Testis (tissue), 3 donors: ENCODE measurements around the gene AGBL1. TPM values are rescaled to one million over a fixed set of nuclear protein-coding genes. Genes with fewer than 3 reads are reported as not detected.

Source experiments
- DNase-seq: peaks from one replicate; pipeline ENCODE4 v3.0.0-alpha.2; 2019
- H3K27ac ChIP-seq, 2 donors: fragments of 200-600 bp; sonication (generic); one replicate each; pipeline ENCODE4 v1.5.1; 2019
- H3K27me3 ChIP-seq: fragments of 200-600 bp; sonication (generic); one replicate; pipeline ENCODE4 v1.5.1; 2019
- H3K36me3 ChIP-seq: fragments of 200-600 bp; sonication (generic); one replicate; pipeline ENCODE4 v1.5.1; 2017; ENCODE audit warnings: low read depth; ENCODE audit errors: missing control alignments
- H3K4me1 ChIP-seq: fragments of 200-600 bp; sonication (generic); one replicate; pipeline ENCODE4 v1.5.1; 2019
- H3K4me3 ChIP-seq, 2 donors: fragments of 200-600 bp; sonication (generic); one replicate each; pipeline ENCODE4 v1.5.1; 2017 to 2019
- H3K9me3 ChIP-seq: fragments of 200-600 bp; sonication (generic); one replicate; pipeline ENCODE4 v1.5.1; 2017
- POLR2A ChIP-seq: fragments of 450-650 bp; IDR thresholded peaks from one replicate; pipeline ENCODE4 v1.6.1; 2017; ENCODE audit warnings: antibody characterized with exemption, mild to moderate bottlenecking, moderate library complexity
- WGBS, 2 donors: methylation state at CpG; one replicate each; pipeline ENCODE4 v1.1.5; 2018; 5-methylcytosine and 5-hydroxymethylcytosine counted together
- intact Hi-C: fragments of 100-400 bp; cut with DNase I; formaldehyde crosslinking; loops from one replicate; pipeline ENCODE4 v1.15.1; 2023; ENCODE audit warnings: low total_unique reads
- polyA plus RNA-seq: library from polyadenylated mRNA; stranded (reverse); fragments of 350-450 nt; fragmentation: Illumina TruSeq; extraction: RNeasy Lipid Tissue Mini Kit (QIAGEN cat#74804); gene quantifications from one replicate; pipeline ENCODE4 v1.2.3, GENCODE V29; 2014; ENCODE audit warnings: low read depth, low replicate concordance; ENCODE audit not compliant: insufficient read depth
- total RNA-seq, 2 donors: library from RNA; depleted of rRNA; stranded (reverse); fragments of >200 nt; gene quantifications; one replicate each; pipeline ENCODE4 v1.2.3, GENCODE V29; 2016
- TF ChIP-seq, protein P1 (sequence below), 3 experiments: fragments of 450-650 bp in 2 of 3; fragments of 200-600 bp in 1 of 3; sonication (generic) in 1 of 3; IDR thresholded peaks; one replicate each; pipeline ENCODE4 v1.5.1; 2016 to 2019; ENCODE audit warnings: antibody characterized with exemption in 3 of 3, mild to moderate bottlenecking in 2 of 3, moderate library complexity in 1 of 3

AGBL1 gene
- total and polyA plus RNA-seq, 3 donors from 2014 or later, result 0.37 to 0.94 (median 0.70) TPM

DNA sequence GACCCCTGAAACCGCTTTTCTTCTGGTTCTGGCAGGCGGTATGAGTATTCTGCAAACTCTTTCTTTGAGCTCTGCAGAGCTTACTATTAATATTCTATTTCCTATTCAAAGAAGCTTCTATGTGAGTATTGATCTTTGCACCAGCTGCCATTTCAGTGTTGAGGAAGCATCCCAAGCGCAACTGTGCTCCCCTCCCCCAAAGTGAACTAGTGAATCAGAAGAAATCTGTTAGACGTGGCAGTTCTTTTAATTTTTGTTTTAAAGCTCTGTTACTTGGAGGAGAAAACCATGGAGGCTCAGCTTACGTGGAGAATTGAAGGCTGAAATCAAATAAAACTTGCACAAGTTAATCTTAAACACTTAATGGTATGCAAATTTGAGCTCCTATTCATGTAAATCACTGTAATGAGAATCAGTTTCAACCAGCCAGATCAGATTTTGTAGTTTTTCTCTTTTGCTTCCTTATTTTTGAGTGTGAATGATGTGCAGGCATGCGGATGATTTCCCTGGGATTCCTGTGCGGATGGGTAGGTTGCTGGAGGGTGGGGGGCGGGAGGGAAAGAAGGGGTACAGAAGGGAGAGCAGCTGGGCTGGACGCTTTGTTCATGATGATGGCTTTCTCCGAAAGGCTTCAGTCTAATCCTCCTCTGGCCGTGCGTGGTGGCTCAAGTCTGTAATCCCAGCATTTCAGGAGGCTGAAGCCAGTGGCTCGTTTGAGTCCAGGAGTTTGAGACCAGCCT is 16.1 kb upstream of the AGBL1 start:
- no peak overlapping the region for H3K27ac ChIP-seq
- TF ChIP-seq POLR2A, result no peak
- TF ChIP-seq, protein P1, sequence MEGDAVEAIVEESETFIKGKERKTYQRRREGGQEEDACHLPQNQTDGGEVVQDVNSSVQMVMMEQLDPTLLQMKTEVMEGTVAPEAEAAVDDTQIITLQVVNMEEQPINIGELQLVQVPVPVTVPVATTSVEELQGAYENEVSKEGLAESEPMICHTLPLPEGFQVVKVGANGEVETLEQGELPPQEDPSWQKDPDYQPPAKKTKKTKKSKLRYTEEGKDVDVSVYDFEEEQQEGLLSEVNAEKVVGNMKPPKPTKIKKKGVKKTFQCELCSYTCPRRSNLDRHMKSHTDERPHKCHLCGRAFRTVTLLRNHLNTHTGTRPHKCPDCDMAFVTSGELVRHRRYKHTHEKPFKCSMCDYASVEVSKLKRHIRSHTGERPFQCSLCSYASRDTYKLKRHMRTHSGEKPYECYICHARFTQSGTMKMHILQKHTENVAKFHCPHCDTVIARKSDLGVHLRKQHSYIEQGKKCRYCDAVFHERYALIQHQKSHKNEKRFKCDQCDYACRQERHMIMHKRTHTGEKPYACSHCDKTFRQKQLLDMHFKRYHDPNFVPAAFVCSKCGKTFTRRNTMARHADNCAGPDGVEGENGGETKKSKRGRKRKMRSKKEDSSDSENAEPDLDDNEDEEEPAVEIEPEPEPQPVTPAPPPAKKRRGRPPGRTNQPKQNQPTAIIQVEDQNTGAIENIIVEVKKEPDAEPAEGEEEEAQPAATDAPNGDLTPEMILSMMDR (IDR thresholded peaks at IDR 0.05), result no peak
- no peaks in the 10 kb centered on the region for H3K4me1 ChIP-seq
- no peaks in the 10 kb centered on the region for H3K27me3 ChIP-seq
- 69 to 74% methylated on average over 13 of the region's 13 CpGs for WGBS, 2 donors
- H3K36me3 ChIP-seq, result no peaks in the 10 kb centered on the region
- intact Hi-C loops, result no loop called here
- no peak for DNase-seq
- H3K4me3 ChIP-seq, result no peak overlapping the region
- no peaks in the 10 kb centered on the region for H3K9me3 ChIP-seq

DNA sequence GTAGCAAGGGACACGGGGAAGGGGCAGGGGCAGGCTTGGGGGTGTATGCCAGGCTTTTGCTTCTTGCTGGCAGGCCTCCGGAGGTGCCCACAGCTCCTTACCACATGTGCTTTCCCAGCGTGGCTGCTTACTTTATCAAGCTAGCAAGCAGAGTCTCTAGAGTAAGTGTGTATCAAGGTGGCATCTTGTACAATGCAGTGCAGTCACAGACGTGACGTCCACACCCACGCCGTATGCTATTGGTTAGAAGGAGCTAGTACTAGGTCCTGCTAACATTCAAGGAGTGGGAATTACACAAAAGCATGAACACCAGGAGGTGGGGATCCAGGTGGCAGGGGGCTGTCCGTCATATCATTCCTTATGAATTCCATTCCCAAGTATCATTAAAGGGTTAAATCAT is 15.3 kb upstream of the AGBL1 start:
- no peaks in the 10 kb centered on the region for H3K9me3 ChIP-seq
- WGBS, 2 donors, result 80 to 90% methylated on average over 8 of the region's 8 CpGs
- intact Hi-C loops, result no loop called here
- H3K4me3 ChIP-seq, result no peak overlapping the region
- no peak for DNase-seq
- no peak for TF ChIP-seq POLR2A
- TF ChIP-seq, protein P1 (IDR thresholded peaks at IDR 0.05), result no peak
- H3K36me3 ChIP-seq, result no peaks in the 10 kb centered on the region
- H3K27ac ChIP-seq, result no peak overlapping the region
- H3K27me3 ChIP-seq, result no peaks in the 10 kb centered on the region
- H3K4me1 ChIP-seq, result no peaks in the 10 kb centered on the region

DNA sequence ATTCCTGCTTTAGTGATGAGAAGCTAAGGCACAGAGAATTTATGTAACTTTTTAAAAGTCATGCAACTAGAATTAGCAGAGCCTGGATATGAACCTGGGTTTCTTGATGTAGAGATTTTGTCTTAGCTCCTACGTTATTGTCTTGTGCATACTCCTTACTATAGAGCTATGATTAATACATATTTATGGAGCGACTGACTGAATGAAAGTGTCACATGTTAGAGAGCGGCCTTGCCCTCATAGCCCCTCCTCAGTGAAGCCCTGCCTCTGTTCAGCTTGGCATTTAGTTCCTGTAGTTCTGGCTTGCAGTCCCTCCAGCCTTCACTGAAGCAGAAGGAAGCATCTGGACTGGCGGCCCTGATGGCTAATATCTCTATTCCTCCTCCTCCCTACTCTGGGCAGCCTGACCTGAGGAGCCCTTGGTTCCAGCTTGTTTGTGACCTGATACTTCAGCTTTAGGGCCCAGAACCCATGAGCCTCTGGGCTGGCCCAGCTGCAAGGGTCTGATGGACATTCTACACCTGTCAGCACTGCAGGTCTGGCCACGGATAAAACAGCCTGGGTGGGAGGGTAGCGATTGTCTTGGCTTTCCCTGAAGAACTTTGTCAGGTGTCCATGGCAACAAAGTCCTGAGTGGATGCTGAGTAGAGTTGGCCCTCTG is 13.4 kb upstream of the AGBL1 start:
- Histone ChIP-seq H3K4me3 (no peak overlapping the region), H3K27ac (no peak overlapping the region), H3K9me3 (no peaks in the 10 kb centered on the region), H3K4me1 (no peaks in the 10 kb centered on the region), H3K36me3 (no peaks in the 10 kb centered on the region), H3K27me3 (no peaks in the 10 kb centered on the region)
- DNase-seq, result no peak
- no peak for TF ChIP-seq POLR2A
- TF ChIP-seq, protein P1 (IDR thresholded peaks at IDR 0.05), result no peak
- intact Hi-C loops, result no loop called here
- 85 to 88% methylated on average over 5 to 6 of the region's 6 CpGs for WGBS, 2 donors

DNA sequence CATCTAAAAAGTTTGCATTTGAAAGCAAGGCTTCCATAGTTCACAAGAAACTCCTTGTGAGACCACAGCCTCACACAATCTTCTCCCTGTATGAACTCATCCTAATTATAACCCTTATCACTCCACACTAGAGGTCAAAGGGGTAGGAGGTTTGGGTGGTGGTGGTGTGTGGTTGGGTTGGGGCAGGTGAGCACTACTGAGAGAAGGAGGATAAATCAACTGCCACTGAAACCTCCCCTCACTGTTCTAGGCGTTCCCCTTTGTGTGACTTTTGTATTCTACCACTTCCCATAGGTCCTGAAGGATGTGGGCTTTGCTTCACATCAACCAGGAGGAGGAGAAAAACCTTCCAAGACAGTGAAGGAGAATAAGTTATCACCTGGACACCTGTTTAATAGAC is 6.4 kb upstream of the AGBL1 start:
- DNase-seq, result no peak
- Histone ChIP-seq H3K4me1 (no peaks in the 10 kb centered on the region), H3K27me3 (no peaks in the 10 kb centered on the region), H3K27ac (no peak overlapping the region), H3K36me3 (no peaks in the 10 kb centered on the region), H3K4me3 (no peak overlapping the region), H3K9me3 (no peaks in the 10 kb centered on the region)
- 61 to 71% methylated on average over 1 of the region's 1 CpG for WGBS, 2 donors
- intact Hi-C loops, result no loop called here
- no peak for TF ChIP-seq POLR2A
- TF ChIP-seq, protein P1 (IDR thresholded peaks at IDR 0.05), result no peak

DNA sequence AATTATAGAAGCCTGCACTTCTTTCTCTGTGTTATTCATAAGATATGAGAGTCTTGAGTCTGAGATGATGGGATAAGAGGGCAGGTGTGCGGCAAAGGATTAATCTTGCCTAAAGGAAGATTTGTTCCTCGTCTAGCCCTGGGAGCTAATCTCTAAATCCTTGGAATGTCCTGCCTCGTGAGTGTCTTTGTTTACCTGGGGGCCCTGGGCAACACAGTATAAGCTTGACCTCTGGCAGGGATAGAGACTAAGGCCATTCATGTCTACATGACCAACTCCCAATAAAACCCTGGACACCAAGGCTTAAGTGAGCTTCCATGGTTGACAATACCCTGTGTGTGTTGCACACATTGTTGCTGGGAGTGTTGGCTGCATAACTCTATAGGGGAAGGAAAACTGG is 3.2 kb upstream of the AGBL1 start:
- DNase-seq, result no peak
- TF ChIP-seq, protein P1 (IDR thresholded peaks at IDR 0.05), result no peak
- no peak for TF ChIP-seq POLR2A
- H3K4me3 ChIP-seq, result no peak overlapping the region

More for the DNA sequence above, 3.2 kb upstream of the AGBL1 start:
- 53 to 57% methylated on average over 3 of the region's 3 CpGs for WGBS, 2 donors
- Histone ChIP-seq H3K4me1 (no peaks in the 10 kb centered on the region), H3K27me3 (no peaks in the 10 kb centered on the region), H3K9me3 (no peaks in the 10 kb centered on the region), H3K36me3 (no peaks in the 10 kb centered on the region), H3K27ac (no peak overlapping the region)
- intact Hi-C loops, result no loop called here
